Measurements from ENCODE around the gene PTOV1.

The PTOV1 gene

GRCh38 chr19:49835562-49835961 is 15.4 kb upstream of the PTOV1 start:
- POLR2A ChIA-PET = interaction anchor here (1.3 to 1.9 kb wide), 2 partner anchors 9 to 12 kb away, joined by 6 read pairs; no protein-coding TSS in a partner anchor

More at GRCh38 chr19:49835562-49835961, 15.4 kb upstream of the PTOV1 start:
- Histone ChIP-seq H3K4me1 (ENCODE audit: control insufficient read depth, insufficient read depth, low read length) (no peaks in the 10 kb centered on the region), H3K27ac (ENCODE audit: extremely low read depth, low read depth, low read length) (no peak overlapping the region), H3K9me3 (ENCODE audit: control insufficient read depth, insufficient read depth, low read depth, low read length) (no peaks in the 10 kb centered on the region), H3K36me3 (ENCODE audit: control insufficient read depth in 2 of 2, insufficient read depth in 1 of 2, low read length in 2 of 2) (peaks cover 5 to 98% of the 10 kb centered on the region in 2 experiments), H3K4me3 (ENCODE audit: low read depth, low read length) (no peak overlapping the region)
- TF ChIP-seq ZNF169 (tag by site-specific recombination; IDR thresholded peaks at IDR 0.05) (no peak), ZNF112 (tag by site-specific recombination; IDR thresholded peaks at IDR 0.05) (no peak), ZBTB7A (tag by site-specific recombination; IDR thresholded peaks at IDR 0.05; ENCODE audit: low read depth) (no peak), ZNF311 (tag by site-specific recombination; IDR thresholded peaks at IDR 0.05; ENCODE audit: borderline replicate concordance) (no peak), ZNF626 (tag by site-specific recombination; IDR thresholded peaks at IDR 0.05) (no peak), PRDM10 (tag by site-specific recombination; IDR thresholded peaks at IDR 0.05) (no peak), GLI2 (tag by site-specific recombination; IDR thresholded peaks at IDR 0.05; ENCODE audit: borderline replicate concordance, low read depth) (no peak), ZNF777 (tag by site-specific recombination; IDR thresholded peaks at IDR 0.05; ENCODE audit: borderline replicate concordance) (no peak), ZBTB17 (tag by site-specific recombination; IDR thresholded peaks at IDR 0.05) (no peak), GFI1B (tag by site-specific recombination; IDR thresholded peaks at IDR 0.05) (no peak), ZNF37A (tag by site-specific recombination; IDR thresholded peaks at IDR 0.05) (no peak), ZNF76 (tag by site-specific recombination; IDR thresholded peaks at IDR 0.05; ENCODE audit: borderline replicate concordance, low read depth) (no peak)
- TF ChIP-seq, protein P1, sequence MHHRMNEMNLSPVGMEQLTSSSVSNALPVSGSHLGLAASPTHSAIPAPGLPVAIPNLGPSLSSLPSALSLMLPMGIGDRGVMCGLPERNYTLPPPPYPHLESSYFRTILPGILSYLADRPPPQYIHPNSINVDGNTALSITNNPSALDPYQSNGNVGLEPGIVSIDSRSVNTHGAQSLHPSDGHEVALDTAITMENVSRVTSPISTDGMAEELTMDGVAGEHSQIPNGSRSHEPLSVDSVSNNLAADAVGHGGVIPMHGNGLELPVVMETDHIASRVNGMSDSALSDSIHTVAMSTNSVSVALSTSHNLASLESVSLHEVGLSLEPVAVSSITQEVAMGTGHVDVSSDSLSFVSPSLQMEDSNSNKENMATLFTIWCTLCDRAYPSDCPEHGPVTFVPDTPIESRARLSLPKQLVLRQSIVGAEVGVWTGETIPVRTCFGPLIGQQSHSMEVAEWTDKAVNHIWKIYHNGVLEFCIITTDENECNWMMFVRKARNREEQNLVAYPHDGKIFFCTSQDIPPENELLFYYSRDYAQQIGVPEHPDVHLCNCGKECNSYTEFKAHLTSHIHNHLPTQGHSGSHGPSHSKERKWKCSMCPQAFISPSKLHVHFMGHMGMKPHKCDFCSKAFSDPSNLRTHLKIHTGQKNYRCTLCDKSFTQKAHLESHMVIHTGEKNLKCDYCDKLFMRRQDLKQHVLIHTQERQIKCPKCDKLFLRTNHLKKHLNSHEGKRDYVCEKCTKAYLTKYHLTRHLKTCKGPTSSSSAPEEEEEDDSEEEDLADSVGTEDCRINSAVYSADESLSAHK (tag by site-specific recombination; IDR thresholded peaks at IDR 0.05) = no peak
- TF ChIP-seq, protein P2, sequence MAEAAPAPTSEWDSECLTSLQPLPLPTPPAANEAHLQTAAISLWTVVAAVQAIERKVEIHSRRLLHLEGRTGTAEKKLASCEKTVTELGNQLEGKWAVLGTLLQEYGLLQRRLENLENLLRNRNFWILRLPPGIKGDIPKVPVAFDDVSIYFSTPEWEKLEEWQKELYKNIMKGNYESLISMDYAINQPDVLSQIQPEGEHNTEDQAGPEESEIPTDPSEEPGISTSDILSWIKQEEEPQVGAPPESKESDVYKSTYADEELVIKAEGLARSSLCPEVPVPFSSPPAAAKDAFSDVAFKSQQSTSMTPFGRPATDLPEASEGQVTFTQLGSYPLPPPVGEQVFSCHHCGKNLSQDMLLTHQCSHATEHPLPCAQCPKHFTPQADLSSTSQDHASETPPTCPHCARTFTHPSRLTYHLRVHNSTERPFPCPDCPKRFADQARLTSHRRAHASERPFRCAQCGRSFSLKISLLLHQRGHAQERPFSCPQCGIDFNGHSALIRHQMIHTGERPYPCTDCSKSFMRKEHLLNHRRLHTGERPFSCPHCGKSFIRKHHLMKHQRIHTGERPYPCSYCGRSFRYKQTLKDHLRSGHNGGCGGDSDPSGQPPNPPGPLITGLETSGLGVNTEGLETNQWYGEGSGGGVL (tag by site-specific recombination; IDR thresholded peaks at IDR 0.05) = no peak
- TF ChIP-seq, protein P3, sequence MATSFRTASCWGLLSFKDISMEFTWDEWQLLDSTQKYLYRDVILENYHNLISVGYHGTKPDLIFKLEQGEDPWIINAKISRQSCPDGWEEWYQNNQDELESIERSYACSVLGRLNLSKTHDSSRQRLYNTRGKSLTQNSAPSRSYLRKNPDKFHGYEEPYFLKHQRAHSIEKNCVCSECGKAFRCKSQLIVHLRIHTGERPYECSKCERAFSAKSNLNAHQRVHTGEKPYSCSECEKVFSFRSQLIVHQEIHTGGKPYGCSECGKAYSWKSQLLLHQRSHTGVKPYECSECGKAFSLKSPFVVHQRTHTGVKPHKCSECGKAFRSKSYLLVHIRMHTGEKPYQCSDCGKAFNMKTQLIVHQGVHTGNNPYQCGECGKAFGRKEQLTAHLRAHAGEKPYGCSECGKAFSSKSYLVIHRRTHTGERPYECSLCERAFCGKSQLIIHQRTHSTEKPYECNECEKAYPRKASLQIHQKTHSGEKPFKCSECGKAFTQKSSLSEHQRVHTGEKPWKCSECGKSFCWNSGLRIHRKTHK (tag by site-specific recombination; IDR thresholded peaks at IDR 0.05) = no peak
- CTCF ChIA-PET = no interaction called here

Measured in HEK293 (cell line).